Keratinocyte (primary cell): ENCODE data around the gene CSK.

Experiments used
- CTCF ChIP-seq, 3 experiments: IDR thresholded peaks in 1 of 3; conservative IDR thresholded peaks in 1 of 3; optimal IDR thresholded peaks in 1 of 3; 2 replicates in 2 of 3; 3 replicates in 1 of 3; pipeline versions ENCODE3 to v1.5.1; 2011; ENCODE audit warnings: low read length in 3 of 3, mild to moderate bottlenecking in 3 of 3, moderate library complexity in 2 of 3, control low read depth in 1 of 3, inconsistent platforms in 1 of 3; ENCODE audit not compliant: insufficient read depth in 2 of 3; ENCODE audit errors: extremely low read depth in 1 of 3
- EZH2 ChIP-seq: IDR thresholded peaks from one replicate; pipeline ENCODE4 v1.6.1; 2012; ENCODE audit warnings: inconsistent platforms, mild to moderate bottlenecking, low read length, moderate library complexity

- no peak for TF ChIP-seq CTCF (optimal IDR thresholded peaks at IDR 0.05 in 1 of 3, IDR thresholded peaks at IDR 0.05 in 1 of 3, conservative IDR thresholded peaks at IDR 0.05 in 1 of 3; ENCODE audit: extremely low read depth in 1 of 3, insufficient read depth in 2 of 3, low read length in 3 of 3)
- TF ChIP-seq EZH2 = no peak
These were observed 60.1 kb downstream of the CSK start for GRCh38 chr15:74841891-74842373.
